ENCODE data around the gene CDON. TPM values are rescaled to one million over a fixed set of nuclear protein-coding genes. Genes with fewer than 3 reads are reported as not detected.
"Not testable (repeated sequence)": the region's sequence is repeated elsewhere in the genome, so short reads cannot be mapped to it uniquely, and the experiment has no call there.

The CDON gene
- total RNA-seq, 1 donor from 2014 or later = 19.9 TPM

GRCh38 chr11:125992893-125993292 lies 69.8 kb downstream of the CDON start:
- no peak for TF ChIP-seq CTCF (IDR thresholded peaks at IDR 0.05)
- H3K27me3 Mint-ChIP-seq (ENCODE audit: low read depth) = no peaks in the 10 kb centered on the region
- H3K9me3 Mint-ChIP-seq (ENCODE audit: low read depth) = no peaks in the 10 kb centered on the region
- no peak overlapping the region for H3K4me3 Mint-ChIP-seq (ENCODE audit: unreplicated experiment)
- no peak overlapping the region for H3K27ac Mint-ChIP-seq (ENCODE audit: unreplicated experiment)
- H3K4me1 Mint-ChIP-seq (ENCODE audit: low read depth) = peaks cover 18% of the 10 kb centered on the region
- DNase-seq (ENCODE audit: low spot score) = no peak
- H3K36me3 Mint-ChIP-seq (ENCODE audit: low read depth) = peaks cover 15% of the 10 kb centered on the region

- Mint-ChIP-seq H3K4me1 (ENCODE audit: low read depth) (peaks cover 18% of the 10 kb centered on the region), H3K4me3 (ENCODE audit: unreplicated experiment) (no peak overlapping the region), H3K36me3 (ENCODE audit: low read depth) (peaks cover 14% of the 10 kb centered on the region), H3K9me3 (ENCODE audit: low read depth) (no peaks in the 10 kb centered on the region), H3K27me3 (ENCODE audit: low read depth) (no peaks in the 10 kb centered on the region), H3K27ac (ENCODE audit: unreplicated experiment) (no peak overlapping the region)
- DNase-seq (ENCODE audit: low spot score) = no peak
- TF ChIP-seq CTCF (IDR thresholded peaks at IDR 0.05) = no peak
Observed at GRCh38 chr11:125990244-125990643, 72.4 kb downstream of the CDON start.

GRCh38 chr11:125987066-125987641 lies 75.5 kb downstream of the CDON start:
- Mint-ChIP-seq H3K27me3 (ENCODE audit: low read depth) (no peaks in the 10 kb centered on the region), H3K9me3 (ENCODE audit: low read depth) (no peaks in the 10 kb centered on the region), H3K36me3 (ENCODE audit: low read depth) (peaks cover 4% of the 10 kb centered on the region), H3K4me1 (ENCODE audit: low read depth) (peaks cover 26% of the 10 kb centered on the region), H3K4me3 (ENCODE audit: unreplicated experiment) (no peak overlapping the region), H3K27ac (ENCODE audit: unreplicated experiment) (no peak overlapping the region)
- TF ChIP-seq CTCF (IDR thresholded peaks at IDR 0.05) = no peak
- no peak for DNase-seq (ENCODE audit: low spot score)

GRCh38 chr11:125985956-125986355 lies 76.7 kb downstream of the CDON start:
- H3K4me3 Mint-ChIP-seq (ENCODE audit: unreplicated experiment); H3K36me3 Mint-ChIP-seq (ENCODE audit: low read depth): not testable (repeated sequence)

GRCh38 chr11:125982348-125982730 lies 80.3 kb downstream of the CDON start:
- peaks cover 28% of the 10 kb centered on the region for H3K4me1 Mint-ChIP-seq (ENCODE audit: low read depth)
- no peaks in the 10 kb centered on the region for H3K27me3 Mint-ChIP-seq (ENCODE audit: low read depth)
- H3K36me3 Mint-ChIP-seq (ENCODE audit: low read depth) = peaks cover 3% of the 10 kb centered on the region
- no peak for TF ChIP-seq CTCF (IDR thresholded peaks at IDR 0.05)
- H3K4me3 Mint-ChIP-seq (ENCODE audit: unreplicated experiment) = no peak overlapping the region
- DNase-seq (ENCODE audit: low spot score) = no peak
- H3K27ac Mint-ChIP-seq (ENCODE audit: unreplicated experiment) = no peak overlapping the region
- no peaks in the 10 kb centered on the region for H3K9me3 Mint-ChIP-seq (ENCODE audit: low read depth)

More at GRCh38 chr11:125985956-125986355, 76.7 kb downstream of the CDON start:
- not testable (repeated sequence) for H3K27ac Mint-ChIP-seq (ENCODE audit: unreplicated experiment); H3K9me3 Mint-ChIP-seq (ENCODE audit: low read depth); H3K27me3 Mint-ChIP-seq (ENCODE audit: low read depth); DNase-seq (ENCODE audit: low spot score)
- H3K4me1 Mint-ChIP-seq (ENCODE audit: low read depth) = peaks cover 24% of the 10 kb centered on the region

GRCh38 chr11:125980436-125980835 lies 82.2 kb downstream of the CDON start:
- no peak for TF ChIP-seq CTCF (IDR thresholded peaks at IDR 0.05)
- peaks cover 28% of the 10 kb centered on the region for H3K4me1 Mint-ChIP-seq (ENCODE audit: low read depth)

More at GRCh38 chr11:125980436-125980835, 82.2 kb downstream of the CDON start:
- Mint-ChIP-seq H3K27ac (ENCODE audit: unreplicated experiment) (no peak overlapping the region), H3K9me3 (ENCODE audit: low read depth) (no peaks in the 10 kb centered on the region), H3K36me3 (ENCODE audit: low read depth) (peaks cover 1% of the 10 kb centered on the region), H3K4me3 (ENCODE audit: unreplicated experiment) (no peak overlapping the region), H3K27me3 (ENCODE audit: low read depth) (no peaks in the 10 kb centered on the region)
- no peak for DNase-seq (ENCODE audit: low spot score)
